ENCODE results near the gene NKD2. TPM values are rescaled to one million over a fixed set of nuclear protein-coding genes. Genes with fewer than 3 reads are reported as not detected.

NKD2 gene
- total and polyA plus RNA-seq, 8 donors, result 1.8 to 13.6 (median 7.9) TPM; not detected in 2

- H3K4me1 ChIP-seq, result no peaks in the 10 kb centered on the region
- intact Hi-C loops (cut with DNase I; ENCODE audit: low total_unique reads), result no loop called here
- TF ChIP-seq POLR2AphosphoS5 (IDR thresholded peaks at IDR 0.05) (no peak), EP300 (IDR thresholded peaks at IDR 0.05) (no peak), CTCF (IDR thresholded peaks at IDR 0.05) (no peak), POLR2A (IDR thresholded peaks at IDR 0.05) (no peak)
- H3K4me3 ChIP-seq, result no peak overlapping the region
- H3K9me3 ChIP-seq, result no peaks in the 10 kb centered on the region
- no peak for DNase-seq
- 87 to 96% (median 94%) methylated on average over 16 to 18 of the region's 18 CpGs for WGBS, 5 donors
- H3K36me3 ChIP-seq, result no peaks in the 10 kb centered on the region
- H3K27me3 ChIP-seq, result no peaks in the 10 kb centered on the region
- H3K27ac ChIP-seq, result no peak overlapping the region
Measured at GRCh38 chr5:1039706-1040260, 31.2 kb downstream of the NKD2 start.

- WGBS, 5 donors, result 90 to 95% (median 93%) methylated on average over 10 of the region's 10 CpGs
- DNase-seq, result no peak
Measured at GRCh38 chr5:1040571-1040970, 32.0 kb downstream of the NKD2 start.

GRCh38 chr5:1041225-1042143 lies 32.9 kb downstream of the NKD2 start:
- no peak for DNase-seq
- TF ChIP-seq CTCF (IDR thresholded peaks at IDR 0.05) (no peak), EP300 (IDR thresholded peaks at IDR 0.05) (no peak), POLR2A (IDR thresholded peaks at IDR 0.05) (no peak), POLR2AphosphoS5 (IDR thresholded peaks at IDR 0.05) (no peak)
- Histone ChIP-seq H3K27ac (no peak overlapping the region), H3K9me3 (no peaks in the 10 kb centered on the region), H3K4me1 (no peaks in the 10 kb centered on the region), H3K4me3 (no peak overlapping the region), H3K27me3 (no peaks in the 10 kb centered on the region), H3K36me3 (no peaks in the 10 kb centered on the region)
- 83 to 86% (median 86%) methylated on average over 15 of the region's 15 CpGs for WGBS, 5 donors
- intact Hi-C loops (cut with DNase I; ENCODE audit: low total_unique reads), result no loop called here

More at GRCh38 chr5:1040571-1040970, 32.0 kb downstream of the NKD2 start:
- Histone ChIP-seq H3K4me1 (no peaks in the 10 kb centered on the region), H3K9me3 (no peaks in the 10 kb centered on the region), H3K36me3 (no peaks in the 10 kb centered on the region), H3K27me3 (no peaks in the 10 kb centered on the region), H3K4me3 (no peak overlapping the region), H3K27ac (no peak overlapping the region)
- no peak for TF ChIP-seq POLR2AphosphoS5 (IDR thresholded peaks at IDR 0.05)
- no peak for TF ChIP-seq CTCF (IDR thresholded peaks at IDR 0.05)
- TF ChIP-seq POLR2A (IDR thresholded peaks at IDR 0.05), result no peak
- TF ChIP-seq EP300 (IDR thresholded peaks at IDR 0.05), result no peak
- intact Hi-C loops (cut with DNase I; ENCODE audit: low total_unique reads), result no loop called here

- Histone ChIP-seq H3K4me3 (no peak overlapping the region), H3K36me3 (no peaks in the 10 kb centered on the region), H3K4me1 (no peaks in the 10 kb centered on the region), H3K9me3 (no peaks in the 10 kb centered on the region), H3K27ac (no peak overlapping the region), H3K27me3 (no peaks in the 10 kb centered on the region)
- no peak for DNase-seq
- 80 to 92% (median 86%) methylated on average over 7 of the region's 7 CpGs for WGBS, 5 donors
- TF ChIP-seq CTCF (IDR thresholded peaks at IDR 0.05) (no peak), EP300 (IDR thresholded peaks at IDR 0.05) (no peak), POLR2AphosphoS5 (IDR thresholded peaks at IDR 0.05) (no peak), POLR2A (IDR thresholded peaks at IDR 0.05) (no peak)
- intact Hi-C loops (cut with DNase I; ENCODE audit: low total_unique reads), result no loop called here
Measured at GRCh38 chr5:1042626-1043025, 34.0 kb downstream of the NKD2 start.
